Measurements from ENCODE around the gene SUN3.

DNA sequence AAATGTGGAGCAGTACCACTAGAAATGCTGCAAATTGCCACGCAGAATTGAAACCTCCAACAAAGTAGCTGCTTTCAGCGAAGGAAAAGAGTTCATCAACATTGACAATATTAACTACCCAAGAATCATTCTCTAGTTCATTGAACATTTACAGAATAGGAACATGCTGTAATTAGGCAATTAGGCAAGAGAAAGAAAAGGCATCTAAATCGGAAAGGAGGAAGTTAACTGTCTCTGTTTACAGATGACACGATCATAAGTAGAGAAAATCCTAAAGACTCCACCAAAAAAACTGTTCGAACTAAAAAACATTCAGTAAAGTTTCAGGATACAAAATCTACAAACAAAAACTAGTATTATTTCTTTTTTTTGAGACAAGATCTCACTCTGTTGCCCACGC is 71.8 kb downstream of the SUN3 start:
- TF ChIP-seq CTCF (IDR thresholded peaks at IDR 0.05) = no peak
- no peak for TF ChIP-seq EHMT2 (IDR thresholded peaks at IDR 0.05; ENCODE audit: low read depth)

All from A549 (cell line).